ENCODE data around the gene ANO7. TPM values are rescaled to one million over a fixed set of nuclear protein-coding genes. Genes with fewer than 3 reads are reported as not detected.

ANO7 gene
- total RNA-seq, 2 experiments from 2014 or later, result 0.16 to 0.46 TPM

DNA sequence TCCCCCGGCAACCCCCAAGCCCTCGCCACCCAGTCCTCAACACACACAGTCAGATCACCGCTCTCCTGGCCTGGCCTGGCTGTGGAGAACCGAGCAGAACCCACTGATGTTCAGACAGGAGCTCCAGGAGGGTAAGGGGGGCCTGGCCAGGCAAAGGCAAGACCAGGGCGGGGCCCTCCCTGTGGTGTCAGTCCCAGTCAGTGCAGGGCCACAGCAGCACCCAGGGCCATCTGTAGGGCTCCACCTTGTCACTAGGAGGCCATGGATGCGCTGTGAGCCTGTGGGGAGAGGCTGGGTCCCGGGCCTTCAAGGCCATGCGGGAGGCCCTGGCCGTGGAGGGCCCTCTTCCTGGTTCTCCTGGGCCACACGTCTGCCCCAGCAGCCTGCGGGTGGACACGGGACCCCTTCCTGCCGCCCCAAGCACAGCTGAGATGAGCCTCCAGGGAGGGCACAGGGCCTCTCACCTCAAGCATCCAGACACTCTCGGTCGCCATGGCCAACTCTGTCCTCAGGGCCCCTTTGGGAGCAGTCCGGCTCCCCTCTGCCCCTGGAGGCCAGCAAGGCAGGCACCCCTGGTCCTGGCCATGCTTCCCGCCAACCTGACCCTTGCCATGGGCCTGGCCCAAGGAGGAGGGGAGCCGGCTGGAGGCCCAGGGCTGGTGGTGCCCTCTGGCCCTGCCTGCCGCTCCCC is 2.0 kb downstream of the ANO7 start:
- H2AFZ ChIP-seq (ENCODE audit: low read length), result no peak overlapping the region
- no peak overlapping the region for H3K27ac ChIP-seq (ENCODE audit: low read depth, low read length, poor library complexity, severe bottlenecking)
- DNase-seq (ENCODE audit: low spot score), result no peak
- intact Hi-C loops (cut with micrococcal nuclease; ENCODE audit: unreplicated experiment), result no loop called here
- no peaks in the 10 kb centered on the region for H3K36me3 ChIP-seq (ENCODE audit: insufficient read depth, low read length)
- H3K9me3 ChIP-seq (ENCODE audit: low read length), result no peaks in the 10 kb centered on the region
- peaks cover 13% of the 10 kb centered on the region for H3K4me1 ChIP-seq (ENCODE audit: insufficient read depth, low read length, poor library complexity, severe bottlenecking)
- no peaks in the 10 kb centered on the region for H3K9me2 ChIP-seq (ENCODE audit: insufficient read depth, low read length)
- TF ChIP-seq, protein P1, sequence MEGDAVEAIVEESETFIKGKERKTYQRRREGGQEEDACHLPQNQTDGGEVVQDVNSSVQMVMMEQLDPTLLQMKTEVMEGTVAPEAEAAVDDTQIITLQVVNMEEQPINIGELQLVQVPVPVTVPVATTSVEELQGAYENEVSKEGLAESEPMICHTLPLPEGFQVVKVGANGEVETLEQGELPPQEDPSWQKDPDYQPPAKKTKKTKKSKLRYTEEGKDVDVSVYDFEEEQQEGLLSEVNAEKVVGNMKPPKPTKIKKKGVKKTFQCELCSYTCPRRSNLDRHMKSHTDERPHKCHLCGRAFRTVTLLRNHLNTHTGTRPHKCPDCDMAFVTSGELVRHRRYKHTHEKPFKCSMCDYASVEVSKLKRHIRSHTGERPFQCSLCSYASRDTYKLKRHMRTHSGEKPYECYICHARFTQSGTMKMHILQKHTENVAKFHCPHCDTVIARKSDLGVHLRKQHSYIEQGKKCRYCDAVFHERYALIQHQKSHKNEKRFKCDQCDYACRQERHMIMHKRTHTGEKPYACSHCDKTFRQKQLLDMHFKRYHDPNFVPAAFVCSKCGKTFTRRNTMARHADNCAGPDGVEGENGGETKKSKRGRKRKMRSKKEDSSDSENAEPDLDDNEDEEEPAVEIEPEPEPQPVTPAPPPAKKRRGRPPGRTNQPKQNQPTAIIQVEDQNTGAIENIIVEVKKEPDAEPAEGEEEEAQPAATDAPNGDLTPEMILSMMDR (conservative IDR thresholded peaks at IDR 0.05; ENCODE audit: low read length), result no peak
- TF ChIP-seq EZH2phosphoT487 (IDR thresholded peaks at IDR 0.05; ENCODE audit: borderline replicate concordance, low read depth, low read length), result no peak
- POLR2A ChIA-PET, result no interaction called here
- H4K20me1 ChIP-seq (ENCODE audit: insufficient read depth, low read length), result no peaks in the 10 kb centered on the region
- H3K79me2 ChIP-seq (ENCODE audit: insufficient read depth, low read depth, low read length), result no peaks in the 10 kb centered on the region
- no TSS peak for BruUV-seq (replicated peaks)
- H3K4me3 ChIP-seq (ENCODE audit: low read depth, low read length, poor library complexity, severe bottlenecking), result no peak overlapping the region
- CTCF ChIA-PET (ENCODE audit: unreplicated experiment), result no interaction called here
- H3K4me2 ChIP-seq (ENCODE audit: low read length), result no peak overlapping the region

DNA sequence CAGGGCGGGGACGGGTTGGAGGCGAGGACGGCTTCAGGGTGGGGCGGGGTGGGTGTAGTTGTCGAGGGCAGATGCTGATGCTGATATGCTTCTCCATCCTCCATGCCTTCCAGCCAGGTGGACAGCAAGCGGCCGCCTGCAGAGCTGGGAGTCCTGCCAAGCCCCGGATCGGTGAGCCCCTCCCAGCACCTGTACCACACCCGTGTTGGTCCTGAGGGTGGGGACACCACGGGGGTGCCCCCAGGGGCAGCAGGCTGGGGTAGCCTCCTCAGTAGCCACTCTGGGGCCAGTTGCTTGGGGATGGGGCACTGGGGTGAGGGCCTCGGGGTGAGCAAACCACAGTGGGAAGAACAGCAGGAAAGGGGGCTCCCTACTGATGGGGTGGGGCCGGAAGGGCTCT is 2.6 kb downstream of the ANO7 start:
- no peaks in the 10 kb centered on the region for H4K20me1 ChIP-seq (ENCODE audit: insufficient read depth, low read length)
- intact Hi-C loops (cut with micrococcal nuclease; ENCODE audit: unreplicated experiment), result no loop called here
- H3K27ac ChIP-seq (ENCODE audit: low read depth, low read length, poor library complexity, severe bottlenecking), result no peak overlapping the region
- H3K79me2 ChIP-seq (ENCODE audit: insufficient read depth, low read depth, low read length), result no peaks in the 10 kb centered on the region
- H3K4me2 ChIP-seq (ENCODE audit: low read length), result no peak overlapping the region
- H3K9me2 ChIP-seq (ENCODE audit: insufficient read depth, low read length), result no peaks in the 10 kb centered on the region
- H3K9me3 ChIP-seq (ENCODE audit: low read length), result no peaks in the 10 kb centered on the region
- POLR2A ChIA-PET, result no interaction called here
- TF ChIP-seq EZH2phosphoT487 (IDR thresholded peaks at IDR 0.05; ENCODE audit: borderline replicate concordance, low read depth, low read length), result no peak
- TF ChIP-seq, protein P1 (conservative IDR thresholded peaks at IDR 0.05; ENCODE audit: low read length), result no peak
- H2AFZ ChIP-seq (ENCODE audit: low read length), result no peak overlapping the region
- no peaks in the 10 kb centered on the region for H3K36me3 ChIP-seq (ENCODE audit: insufficient read depth, low read length)
- H3K4me1 ChIP-seq (ENCODE audit: insufficient read depth, low read length, poor library complexity, severe bottlenecking), result peaks cover 13% of the 10 kb centered on the region
- CTCF ChIA-PET (ENCODE audit: unreplicated experiment), result no interaction called here
- no peak for DNase-seq (ENCODE audit: low spot score)
- BruUV-seq (replicated peaks), result no TSS peak
- H3K4me3 ChIP-seq (ENCODE audit: low read depth, low read length, poor library complexity, severe bottlenecking), result no peak overlapping the region

DNA sequence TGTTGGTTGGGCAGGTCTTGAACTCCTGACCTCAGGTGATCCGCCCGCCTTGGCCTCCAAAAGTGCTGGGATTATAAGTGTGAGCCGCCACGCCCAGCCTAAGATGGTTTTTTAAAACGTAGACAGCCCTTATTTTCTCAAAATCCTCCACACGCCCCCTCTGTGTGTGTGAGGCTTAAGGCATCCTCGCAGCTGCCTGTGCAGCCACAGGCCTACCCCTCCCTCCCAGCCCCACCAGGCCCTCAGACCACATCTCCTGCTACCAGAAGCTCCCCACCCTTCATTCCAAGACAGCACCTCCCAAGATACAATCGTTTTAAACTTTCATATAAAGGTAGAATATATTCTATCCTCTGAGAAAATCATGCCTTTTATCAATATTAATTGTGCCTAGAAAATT is 4.8 kb downstream of the ANO7 start:
- Histone ChIP-seq H3K4me3 (ENCODE audit: low read depth, low read length, poor library complexity, severe bottlenecking) (no peak overlapping the region), H3K9me2 (ENCODE audit: insufficient read depth, low read length) (no peaks in the 10 kb centered on the region), H3K4me1 (ENCODE audit: insufficient read depth, low read length, poor library complexity, severe bottlenecking) (peaks cover 6% of the 10 kb centered on the region), H3K9me3 (ENCODE audit: low read length) (no peaks in the 10 kb centered on the region), H4K20me1 (ENCODE audit: insufficient read depth, low read length) (no peaks in the 10 kb centered on the region), H3K36me3 (ENCODE audit: insufficient read depth, low read length) (no peaks in the 10 kb centered on the region), H3K4me2 (ENCODE audit: low read length) (no peak overlapping the region), H3K27ac (ENCODE audit: low read depth, low read length, poor library complexity, severe bottlenecking) (no peak overlapping the region), H3K79me2 (ENCODE audit: insufficient read depth, low read depth, low read length) (no peaks in the 10 kb centered on the region), H2AFZ (ENCODE audit: low read length) (no peak overlapping the region)
- intact Hi-C loops (cut with micrococcal nuclease; ENCODE audit: unreplicated experiment), result no loop called here
- CTCF ChIA-PET (ENCODE audit: unreplicated experiment), result no interaction called here
- no peak for DNase-seq (ENCODE audit: low spot score)
- POLR2A ChIA-PET, result no interaction called here
- TF ChIP-seq, protein P1 (conservative IDR thresholded peaks at IDR 0.05; ENCODE audit: low read length), result no peak
- no peak for TF ChIP-seq EZH2phosphoT487 (IDR thresholded peaks at IDR 0.05; ENCODE audit: borderline replicate concordance, low read depth, low read length)
- BruUV-seq (replicated peaks), result no TSS peak
